Hepatocyte (in vitro differentiated cells): ENCODE measurements around the gene PDE11A.

Experiments
- CTCF ChIP-seq: fragments of 200-600 bp; sonication (generic); IDR thresholded peaks from 2 replicates; pipeline ENCODE4 v1.5.1; 2016; ENCODE audit warnings: antibody characterized with exemption, mild to moderate bottlenecking; ENCODE audit not compliant: poor library complexity
- EZH2 ChIP-seq: fragments of 200-600 bp; sonication (generic); IDR thresholded peaks from 2 replicates; pipeline ENCODE4 v1.6.1; 2016; ENCODE audit warnings: antibody characterized with exemption, mild to moderate bottlenecking, borderline replicate concordance

- TF ChIP-seq CTCF (no peak), EZH2 (no peak)
Observed at GRCh38 chr2:178075006-178075326, 2.4 kb upstream of the PDE11A start.
